Stimulated activated naive CD8-positive, alpha-beta T cell treated with anti-CD3 and anti-CD28 coated beads, Interleukin-15, amount 100 ng/mL, for 72 hours (primary cell): ENCODE measurements around the gene SH3RF1.

Experiments used
- ATAC-seq: fragments of 150-1000 bp; cut with Tn5 transposase; 2 replicates; pipeline ENCODE4 v1.10.0; 2021; ENCODE audit warnings: mild to moderate bottlenecking, moderate library complexity
- DNase-seq, 2 donors: peaks; one replicate each; pipeline ENCODE4 v3.0.0; 2021 to 2022
- H3K27ac Mint-ChIP-seq, 2 donors: one replicate each; pipeline ENCODE4 v1.8.0; 2022; ENCODE audit warnings: mild to moderate bottlenecking in 2 of 2, mixed read lengths in 2 of 2, moderate library complexity in 2 of 2
- H3K27me3 Mint-ChIP-seq: one replicate; pipeline ENCODE4 v1.8.0; 2022; ENCODE audit warnings: mixed read lengths
- H3K4me1 Mint-ChIP-seq: one replicate; pipeline ENCODE4 v1.8.0; 2022; ENCODE audit warnings: mild to moderate bottlenecking, mixed read lengths
- H3K4me3 Mint-ChIP-seq, 2 donors: one replicate each; pipeline ENCODE4 v1.8.0; 2022; ENCODE audit warnings: mild to moderate bottlenecking in 2 of 2, mixed read lengths in 2 of 2, moderate library complexity in 1 of 2
- H3K9me3 Mint-ChIP-seq, 2 donors: one replicate each; pipeline ENCODE4 v1.8.0; 2022; ENCODE audit warnings: mixed read lengths in 2 of 2

Gene SH3RF1

GRCh38 chr4:169263791-169264392, 6.9 kb downstream of the SH3RF1 start:
- H3K9me3 Mint-ChIP-seq, result no peaks in the 10 kb centered on the region
- DNase-seq (no peak), ATAC-seq (no peak)
- no peaks in the 10 kb centered on the region for H3K4me1 Mint-ChIP-seq
- H3K27ac Mint-ChIP-seq, result peak overlapping the region in 1 of 2 donors; percentile 59
- no peak overlapping the region for H3K4me3 Mint-ChIP-seq
- peaks cover 54% of the 10 kb centered on the region for H3K27me3 Mint-ChIP-seq

DNA sequence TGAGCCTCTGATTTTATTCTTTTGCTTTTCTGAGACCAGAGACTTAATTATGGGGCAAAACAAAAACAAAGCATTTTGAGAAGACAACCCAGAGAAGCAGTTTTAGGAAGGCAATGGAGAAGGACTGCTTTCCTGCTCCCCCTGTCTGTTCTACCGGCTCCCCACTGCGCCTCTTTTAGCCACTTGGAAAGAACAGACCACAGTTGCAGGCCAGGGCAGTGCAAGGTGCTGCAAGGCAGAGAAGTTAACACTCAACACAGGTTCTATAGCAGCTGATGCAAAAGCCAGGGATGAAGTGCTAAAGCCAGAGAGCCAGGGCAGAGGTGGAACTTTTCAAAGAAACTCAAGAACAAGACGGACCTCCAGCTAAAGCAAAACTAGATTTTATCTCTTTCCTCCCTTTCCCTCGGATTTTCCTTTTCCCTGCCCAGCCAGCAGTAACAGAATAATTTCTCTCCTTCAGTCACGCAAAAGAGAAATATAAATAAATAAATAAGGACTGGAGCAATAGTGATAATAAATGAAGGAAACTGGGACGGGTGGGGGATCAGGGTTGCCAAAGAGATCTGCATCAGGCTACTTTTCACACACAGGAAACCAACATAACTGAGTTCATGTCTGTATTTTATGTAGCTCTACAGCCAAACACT, 10.4 kb downstream of the SH3RF1 start:
- ATAC-seq (no peak), DNase-seq (no peak)
- Mint-ChIP-seq H3K27ac (no peak overlapping the region), H3K4me3 (no peak overlapping the region), H3K9me3 (no peaks in the 10 kb centered on the region), H3K4me1 (no peaks in the 10 kb centered on the region), H3K27me3 (peaks cover 41% of the 10 kb centered on the region)

DNA sequence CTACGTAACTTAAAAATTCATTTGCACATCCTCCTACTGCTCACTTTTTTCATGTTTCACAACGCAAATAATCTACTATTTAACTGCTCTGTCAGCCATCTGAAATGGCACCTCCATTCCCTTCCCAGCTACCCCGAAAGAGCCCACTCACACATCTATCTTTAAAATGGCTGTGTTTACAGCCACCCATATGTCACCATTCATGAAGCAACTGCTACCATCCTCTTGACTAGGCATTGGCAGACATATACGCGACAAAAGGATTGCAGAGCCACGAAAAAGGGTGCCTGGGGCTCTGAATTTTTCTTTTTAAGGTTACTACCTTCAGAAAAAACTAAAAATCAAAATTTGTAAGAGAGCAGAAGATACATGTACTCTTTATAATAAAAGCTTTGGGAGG, 11.5 kb downstream of the SH3RF1 start:
- Mint-ChIP-seq H3K4me3 (no peak overlapping the region), H3K4me1 (no peaks in the 10 kb centered on the region), H3K27ac (no peak overlapping the region), H3K27me3 (peaks cover 49% of the 10 kb centered on the region), H3K9me3 (no peaks in the 10 kb centered on the region)
- no peak for ATAC-seq
- no peak for DNase-seq

GRCh38 chr4:169258141-169258540, 12.6 kb downstream of the SH3RF1 start:
- H3K27me3 Mint-ChIP-seq, result peaks cover 46% of the 10 kb centered on the region
- no peak for ATAC-seq
- no peak for DNase-seq
- H3K27ac Mint-ChIP-seq, result no peak overlapping the region
- H3K9me3 Mint-ChIP-seq, result no peaks in the 10 kb centered on the region
- H3K4me3 Mint-ChIP-seq, result no peak overlapping the region
- no peaks in the 10 kb centered on the region for H3K4me1 Mint-ChIP-seq

- ATAC-seq (peak; percentile 33), DNase-seq (no peak)
- H3K4me1 Mint-ChIP-seq, result no peaks in the 10 kb centered on the region
- no peak overlapping the region for H3K4me3 Mint-ChIP-seq
- no peak overlapping the region for H3K27ac Mint-ChIP-seq
- H3K9me3 Mint-ChIP-seq, result no peaks in the 10 kb centered on the region
- peaks cover 41% of the 10 kb centered on the region for H3K27me3 Mint-ChIP-seq
Observed at GRCh38 chr4:169256856-169257761, 13.6 kb downstream of the SH3RF1 start.

DNA sequence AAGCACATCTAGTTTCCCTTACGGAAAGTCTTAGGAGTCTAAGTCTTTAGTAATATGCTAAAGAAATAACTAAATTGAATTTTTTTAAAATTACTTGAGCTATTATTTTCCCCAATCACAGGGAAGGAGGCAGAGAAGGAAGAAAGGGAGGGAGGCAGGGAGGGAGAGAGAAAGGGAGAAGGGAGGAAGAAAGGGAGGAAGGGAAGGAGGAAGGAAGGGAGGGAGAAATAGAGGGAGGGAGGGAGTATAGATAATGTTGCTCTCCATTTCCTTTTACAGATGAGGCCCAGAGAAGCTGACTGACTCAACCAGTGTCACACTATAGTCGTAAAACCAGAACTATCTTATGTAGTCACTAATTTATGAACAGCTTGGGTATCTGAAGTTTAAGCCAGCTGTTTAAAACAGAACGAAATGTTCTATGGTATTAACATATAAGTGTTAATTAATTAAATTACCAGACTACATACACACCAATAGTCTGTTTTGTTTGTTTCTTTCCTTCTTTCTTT, 14.6 kb downstream of the SH3RF1 start:
- no peak for ATAC-seq
- H3K27ac Mint-ChIP-seq, result no peak overlapping the region
- H3K4me3 Mint-ChIP-seq, result no peak overlapping the region
- DNase-seq, result no peak
- no peaks in the 10 kb centered on the region for H3K4me1 Mint-ChIP-seq
- no peaks in the 10 kb centered on the region for H3K9me3 Mint-ChIP-seq
- H3K27me3 Mint-ChIP-seq, result peaks cover 41% of the 10 kb centered on the region

GRCh38 chr4:169254546-169254983, 16.2 kb downstream of the SH3RF1 start:
- no peaks in the 10 kb centered on the region for H3K4me1 Mint-ChIP-seq
- peaks cover 31% of the 10 kb centered on the region for H3K27me3 Mint-ChIP-seq
- DNase-seq (no peak), ATAC-seq (no peak)
- no peak overlapping the region for H3K27ac Mint-ChIP-seq
- no peak overlapping the region for H3K4me3 Mint-ChIP-seq
- H3K9me3 Mint-ChIP-seq, result no peaks in the 10 kb centered on the region

- H3K27me3 Mint-ChIP-seq, result peaks cover 24% of the 10 kb centered on the region
- ATAC-seq, result no peak
- H3K4me3 Mint-ChIP-seq, result no peak overlapping the region
- H3K9me3 Mint-ChIP-seq, result no peaks in the 10 kb centered on the region
- DNase-seq, result no peak
- H3K4me1 Mint-ChIP-seq, result no peaks in the 10 kb centered on the region
- peak overlapping the region in 1 of 2 donors; percentile 2 for H3K27ac Mint-ChIP-seq
Observed at GRCh38 chr4:169253904-169254303, 16.9 kb downstream of the SH3RF1 start.

DNA sequence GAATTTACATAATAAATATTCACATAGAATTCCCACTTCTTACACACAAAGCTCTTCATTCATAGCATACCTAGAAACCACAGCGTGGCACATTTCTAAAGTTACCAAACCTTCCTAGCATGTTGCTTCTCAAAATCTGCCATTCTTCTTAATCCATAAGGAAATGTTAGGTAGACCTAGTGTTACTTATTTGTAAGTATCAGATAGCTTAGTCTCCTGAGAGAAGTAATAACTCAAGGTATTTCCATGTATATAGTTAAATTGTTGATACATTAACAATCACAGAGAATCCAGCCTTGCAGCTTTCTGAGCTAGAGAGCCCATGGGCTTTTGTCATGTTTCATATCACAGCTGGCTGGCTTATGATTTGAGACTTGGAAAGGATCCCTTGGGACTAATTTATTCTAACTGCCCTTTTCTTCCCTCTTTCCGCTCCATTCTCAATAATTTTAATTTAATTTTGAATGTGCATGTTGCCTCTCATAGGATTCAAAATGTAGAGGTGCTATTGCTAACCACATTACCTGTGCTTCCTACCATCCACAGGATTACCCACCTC, 17.6 kb downstream of the SH3RF1 start:
- no peak overlapping the region for H3K27ac Mint-ChIP-seq
- ATAC-seq, result no peak
- H3K4me3 Mint-ChIP-seq, result no peak overlapping the region
- DNase-seq, result no peak
- H3K4me1 Mint-ChIP-seq, result no peaks in the 10 kb centered on the region
- H3K9me3 Mint-ChIP-seq, result no peaks in the 10 kb centered on the region
- H3K27me3 Mint-ChIP-seq, result peaks cover 24% of the 10 kb centered on the region

GRCh38 chr4:169252339-169253112, 18.2 kb downstream of the SH3RF1 start:
- no peak for ATAC-seq
- Mint-ChIP-seq H3K4me1 (no peaks in the 10 kb centered on the region), H3K27me3 (peaks cover 22% of the 10 kb centered on the region), H3K4me3 (no peak overlapping the region), H3K27ac (no peak overlapping the region), H3K9me3 (no peaks in the 10 kb centered on the region)
- DNase-seq, result no peak

DNA sequence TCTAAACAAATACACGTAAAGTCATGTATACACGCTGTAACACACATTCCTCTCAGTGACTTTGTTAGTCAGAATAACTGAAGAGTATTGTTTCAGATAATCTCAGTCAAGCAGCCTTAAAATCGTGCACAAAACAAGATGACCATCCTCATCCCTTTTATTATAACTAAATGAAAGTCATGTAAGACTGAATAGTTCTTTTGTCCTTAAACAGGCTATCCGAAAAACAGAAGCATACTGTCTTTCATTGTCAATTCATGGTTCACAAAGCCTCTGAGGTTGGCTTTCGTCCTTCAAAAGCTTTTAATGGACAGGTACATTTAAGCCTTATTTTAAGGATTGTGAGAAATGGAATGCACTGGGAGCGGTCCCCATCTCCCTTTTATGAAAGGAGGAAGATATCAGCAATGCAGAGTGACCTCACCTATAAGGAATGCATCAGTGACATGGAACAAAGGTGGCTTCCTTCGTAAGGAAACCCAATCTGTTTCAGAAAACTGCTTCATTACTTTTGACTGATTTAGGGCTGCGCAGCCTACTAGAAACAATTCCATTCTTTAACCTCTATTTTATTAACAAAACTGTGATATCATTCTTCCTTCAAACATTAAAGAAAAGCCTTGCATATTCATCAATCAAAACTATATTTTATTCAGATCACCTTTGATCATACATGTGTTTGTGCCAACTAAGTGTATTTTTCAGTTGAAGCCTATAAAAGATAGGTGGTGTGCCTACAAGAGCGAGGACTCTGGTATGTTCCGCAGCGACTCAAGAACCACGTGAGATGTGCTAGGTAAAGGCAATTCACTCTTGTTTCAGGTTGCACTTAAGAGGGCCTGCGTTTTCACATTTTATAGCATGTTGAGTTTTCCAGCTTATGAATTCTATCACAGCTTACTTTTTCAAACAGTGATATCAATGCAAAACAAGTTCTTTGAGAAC, 19.2 kb downstream of the SH3RF1 start:
- no peak for DNase-seq
- Mint-ChIP-seq H3K9me3 (no peaks in the 10 kb centered on the region), H3K4me3 (no peak overlapping the region), H3K4me1 (no peaks in the 10 kb centered on the region), H3K27ac (no peak overlapping the region), H3K27me3 (peaks cover 21% of the 10 kb centered on the region)
- ATAC-seq, result no peak

DNA sequence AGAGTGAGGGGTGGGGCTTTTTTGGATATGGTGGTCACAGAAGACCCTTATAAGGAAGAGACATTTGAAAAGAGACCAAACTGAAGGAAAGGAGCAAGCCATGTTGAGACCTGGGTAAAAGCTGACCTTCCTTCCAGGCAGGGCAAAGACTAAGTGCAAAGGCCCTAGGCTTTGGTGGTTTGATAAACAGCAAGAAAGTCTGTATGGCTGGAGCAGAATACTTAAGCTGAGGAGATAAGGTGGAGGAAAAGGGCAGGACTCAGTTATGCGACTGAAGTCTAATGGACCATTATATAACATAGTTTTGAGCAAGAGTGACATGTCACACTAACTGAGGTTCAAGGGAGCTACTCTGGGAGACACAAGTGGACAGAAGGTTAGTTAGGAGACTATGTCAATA, 20.0 kb downstream of the SH3RF1 start:
- H3K27me3 Mint-ChIP-seq, result peaks cover 21% of the 10 kb centered on the region
- H3K27ac Mint-ChIP-seq, result no peak overlapping the region
- no peak overlapping the region for H3K4me3 Mint-ChIP-seq
- H3K4me1 Mint-ChIP-seq, result no peaks in the 10 kb centered on the region
- DNase-seq (no peak), ATAC-seq (no peak)
- no peaks in the 10 kb centered on the region for H3K9me3 Mint-ChIP-seq

DNA sequence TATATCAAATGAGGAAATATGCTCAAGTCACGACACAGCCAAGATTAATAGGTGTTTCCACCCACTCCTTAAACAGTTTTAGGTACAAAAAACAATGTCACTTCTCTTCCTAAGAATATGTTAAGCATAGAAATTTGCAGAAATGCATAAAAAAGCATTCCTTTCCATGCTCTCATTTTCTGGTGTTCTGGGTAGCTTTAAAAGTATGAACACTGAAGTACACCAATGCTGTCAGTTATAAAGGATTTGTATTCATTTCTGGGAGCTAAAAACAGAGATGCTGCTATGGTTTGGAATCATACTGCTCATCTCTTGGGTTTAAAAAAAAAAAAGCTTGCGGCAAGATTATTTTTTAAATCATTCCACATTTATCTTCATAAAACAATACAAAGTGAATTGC, 20.8 kb downstream of the SH3RF1 start:
- H3K27ac Mint-ChIP-seq, result no peak overlapping the region
- DNase-seq (no peak), ATAC-seq (no peak)
- peaks cover 19% of the 10 kb centered on the region for H3K27me3 Mint-ChIP-seq
- H3K4me1 Mint-ChIP-seq, result no peaks in the 10 kb centered on the region
- no peak overlapping the region for H3K4me3 Mint-ChIP-seq
- no peaks in the 10 kb centered on the region for H3K9me3 Mint-ChIP-seq
